Dermis blood vessel endothelial cell (primary cell): ENCODE results near the gene PPP1R9A. TPM values are rescaled to one million over a fixed set of nuclear protein-coding genes. Genes with fewer than 3 reads are reported as not detected.
A peak's percentile ranks its signal among the peaks of the same experiment; 100 is the strongest.

Experiments
- DNase-seq: peaks from one replicate; pipeline ENCODE4 v3.0.0; 2010
- total RNA-seq: library from RNA; depleted of rRNA; stranded (reverse); fragments of >200 nt; gene quantifications from 2 replicates; pipeline ENCODE4 v1.2.3, GENCODE V29; 2014

PPP1R9A gene
- total RNA-seq, 1 donor from 2014 or later, result 19.2 TPM

DNA sequence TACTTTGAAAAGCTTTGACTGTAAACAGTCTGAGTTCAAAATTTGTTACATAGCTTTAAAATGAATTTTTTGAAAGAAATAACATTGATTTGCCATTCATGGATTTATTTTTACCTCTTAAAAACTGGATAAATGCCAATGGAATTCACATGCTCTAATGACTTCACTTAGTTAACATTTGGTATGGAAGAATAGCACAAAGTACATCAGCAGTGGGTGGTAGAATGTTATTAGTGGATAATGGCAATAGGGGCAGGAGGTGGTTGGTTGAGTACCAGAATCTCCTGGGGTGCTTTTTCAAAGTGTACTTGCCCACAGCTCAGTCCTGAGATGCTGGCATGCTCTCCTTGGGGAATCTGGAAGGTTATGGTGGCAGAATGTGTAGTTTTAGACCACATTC, 4.7 kb downstream of the PPP1R9A start:
- DNase-seq, result no peak

DNA sequence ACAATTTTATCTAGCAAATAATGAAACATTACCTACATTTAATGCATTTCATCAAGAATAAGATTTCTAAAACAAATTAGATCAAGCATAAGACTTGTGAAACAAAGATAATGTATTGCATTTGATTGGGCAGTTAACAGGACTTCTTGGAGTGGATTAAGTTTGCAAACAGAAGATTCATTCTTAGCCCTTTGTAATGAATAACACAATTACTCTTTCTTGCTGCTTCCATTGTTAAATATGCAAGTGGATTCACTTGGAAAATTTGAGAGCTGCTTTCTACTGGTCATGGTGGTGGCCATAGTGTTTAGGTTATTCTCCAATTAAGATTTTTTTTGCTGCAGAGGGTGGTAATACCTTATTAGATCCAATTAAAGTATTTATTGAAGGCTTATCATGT, 6.0 kb downstream of the PPP1R9A start:
- no peak for DNase-seq

DNA sequence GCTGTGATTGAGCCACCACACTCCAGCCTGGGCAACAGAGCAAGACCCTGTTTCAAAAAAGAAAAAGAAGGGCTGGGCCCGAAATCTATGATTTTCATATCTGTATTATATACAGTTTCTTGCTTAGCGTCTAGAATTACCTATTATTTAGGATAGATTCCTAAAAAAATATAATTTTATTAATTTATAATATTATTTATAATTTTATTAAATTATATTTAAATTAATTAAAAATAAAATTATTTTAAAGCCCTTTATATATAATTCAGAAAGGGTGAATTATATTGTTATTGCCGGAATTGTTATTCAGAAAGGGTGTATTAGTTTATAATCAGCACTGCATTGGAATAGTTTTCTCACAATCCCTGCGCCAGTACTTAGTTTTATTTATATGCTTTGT, 14.5 kb downstream of the PPP1R9A start:
- no peak for DNase-seq

DNA sequence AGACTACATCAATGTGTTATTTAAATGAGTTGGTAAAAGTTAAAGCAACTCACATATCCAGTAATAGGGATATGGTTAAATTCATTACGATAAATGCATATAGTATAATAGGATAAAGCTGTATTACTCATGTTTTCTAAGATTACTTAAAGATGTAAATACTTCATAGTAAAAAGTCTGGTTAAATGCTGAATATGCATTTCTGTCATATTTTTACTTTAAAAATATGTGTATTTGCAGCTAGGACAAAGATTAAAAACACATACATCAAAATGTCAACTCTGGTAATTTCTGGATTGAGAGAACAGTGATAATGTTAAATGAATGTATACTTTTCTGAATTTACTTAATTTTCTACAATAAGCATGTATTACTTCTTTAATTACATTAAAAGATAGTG, 15.1 kb downstream of the PPP1R9A start:
- no peak for DNase-seq

DNA sequence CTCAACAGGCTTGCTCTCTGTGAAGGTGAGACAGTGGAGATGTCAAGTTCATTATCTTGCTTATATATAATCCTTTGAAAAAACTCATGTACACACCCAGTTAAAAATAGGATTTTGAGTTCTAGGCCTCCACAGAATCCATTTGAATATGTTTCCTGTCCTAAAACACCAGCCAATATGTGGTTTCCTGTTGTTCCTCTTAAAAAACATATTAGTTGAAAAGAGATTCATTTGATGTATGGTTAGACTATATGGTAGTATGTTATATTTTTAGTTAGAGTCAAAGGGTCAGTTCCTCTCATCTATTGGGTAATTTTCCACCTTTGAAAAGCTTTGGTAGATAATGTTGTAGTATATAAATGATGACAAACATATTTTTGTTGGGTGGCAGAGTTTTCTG, 16.0 kb downstream of the PPP1R9A start:
- DNase-seq, result peak; percentile 13

DNA sequence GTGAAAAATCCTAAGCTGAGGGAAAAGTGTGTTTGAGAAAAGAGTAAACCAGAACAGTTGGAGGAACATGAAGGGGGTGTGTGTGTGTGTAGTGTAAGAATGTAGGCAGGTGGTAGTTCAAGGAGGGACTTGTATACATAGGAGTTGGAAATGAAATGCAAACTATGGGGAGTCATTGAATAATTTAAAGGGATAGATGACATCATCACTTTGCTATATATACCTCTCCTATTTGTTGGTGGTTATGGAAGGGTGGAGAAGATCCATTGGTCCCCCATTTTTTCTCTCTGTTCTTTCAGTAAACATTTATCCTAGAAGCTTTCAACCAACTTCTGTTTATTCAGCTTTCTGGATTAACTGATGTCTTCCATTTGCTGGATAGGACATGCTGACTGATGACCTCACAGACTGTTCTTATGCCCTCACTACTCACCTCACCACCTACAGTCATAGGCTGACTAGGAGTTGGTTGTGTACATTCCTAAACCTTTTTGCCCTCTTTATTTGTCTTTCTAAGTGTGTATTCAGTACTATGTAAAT, 20.8 kb downstream of the PPP1R9A start:
- DNase-seq, result no peak

DNA sequence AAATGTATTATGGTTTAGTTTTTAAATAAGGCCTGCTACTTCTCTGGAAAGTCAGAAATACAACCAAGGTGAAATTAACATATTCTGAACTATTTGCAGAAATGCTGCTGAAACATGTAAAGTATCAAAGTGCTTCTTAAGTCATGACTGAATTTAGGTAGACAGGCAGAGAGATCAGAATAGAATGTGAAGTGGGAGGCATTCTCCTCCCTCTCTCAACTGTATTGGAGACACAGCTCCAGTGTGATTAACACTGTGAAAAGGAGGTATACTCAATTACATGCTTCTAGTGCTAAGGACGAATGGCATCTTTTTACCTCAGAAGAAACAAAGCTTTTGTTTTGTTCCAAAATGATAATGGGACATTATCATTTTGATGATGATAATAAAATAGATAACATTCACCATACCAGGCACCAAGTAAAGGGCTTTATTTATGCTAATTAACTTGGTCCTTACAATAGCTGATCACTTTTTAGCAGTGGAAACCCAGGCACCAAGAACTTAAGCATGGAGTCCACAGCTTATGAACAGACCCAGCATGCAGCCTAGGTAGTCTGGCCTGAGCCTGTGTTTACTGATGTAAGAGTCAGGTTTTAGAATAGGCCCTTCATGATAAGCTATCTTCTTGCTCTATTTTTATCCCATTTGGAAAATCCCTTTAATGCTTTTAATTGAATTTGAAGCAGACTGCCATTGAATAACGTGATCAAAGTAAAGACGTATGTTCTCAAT, 26.0 kb downstream of the PPP1R9A start:
- DNase-seq, result no peak

DNA sequence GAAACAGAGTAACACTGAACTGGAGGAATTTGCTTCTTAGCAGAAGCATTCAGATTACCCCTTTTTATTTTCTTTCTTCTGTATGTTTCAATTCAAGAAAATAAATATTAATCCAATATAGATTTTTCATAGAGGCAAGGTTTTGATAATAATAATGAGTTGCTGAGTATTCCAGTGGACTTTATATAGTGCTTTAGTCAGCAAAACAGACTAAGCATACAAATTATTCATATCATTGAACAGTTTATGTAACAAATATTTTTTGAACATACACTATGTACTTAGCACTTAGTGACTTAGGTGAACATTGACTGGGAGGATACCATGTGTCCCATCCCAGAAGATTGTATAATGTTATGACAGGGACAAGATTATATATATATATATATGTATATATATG, 32.0 kb downstream of the PPP1R9A start:
- DNase-seq, result no peak

DNA sequence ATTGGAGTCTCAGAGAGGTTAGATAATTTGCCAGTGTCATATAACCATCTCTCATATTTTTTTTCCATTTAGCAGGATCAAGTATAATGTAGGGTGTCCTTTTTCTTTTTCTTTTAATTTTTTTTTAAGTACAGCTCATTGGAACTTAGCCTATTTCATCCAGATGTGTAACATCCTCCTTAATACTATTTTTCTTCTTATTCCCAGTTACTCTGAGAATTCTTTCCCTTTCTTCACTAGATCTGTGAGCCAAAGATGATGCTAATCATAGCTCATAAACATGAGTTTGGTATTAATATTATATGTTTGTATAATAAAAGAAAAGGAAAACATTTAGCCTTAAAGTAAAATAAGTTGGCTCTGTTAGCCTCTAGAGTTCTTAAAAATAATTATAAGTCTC, 32.8 kb downstream of the PPP1R9A start:
- DNase-seq, result no peak

DNA sequence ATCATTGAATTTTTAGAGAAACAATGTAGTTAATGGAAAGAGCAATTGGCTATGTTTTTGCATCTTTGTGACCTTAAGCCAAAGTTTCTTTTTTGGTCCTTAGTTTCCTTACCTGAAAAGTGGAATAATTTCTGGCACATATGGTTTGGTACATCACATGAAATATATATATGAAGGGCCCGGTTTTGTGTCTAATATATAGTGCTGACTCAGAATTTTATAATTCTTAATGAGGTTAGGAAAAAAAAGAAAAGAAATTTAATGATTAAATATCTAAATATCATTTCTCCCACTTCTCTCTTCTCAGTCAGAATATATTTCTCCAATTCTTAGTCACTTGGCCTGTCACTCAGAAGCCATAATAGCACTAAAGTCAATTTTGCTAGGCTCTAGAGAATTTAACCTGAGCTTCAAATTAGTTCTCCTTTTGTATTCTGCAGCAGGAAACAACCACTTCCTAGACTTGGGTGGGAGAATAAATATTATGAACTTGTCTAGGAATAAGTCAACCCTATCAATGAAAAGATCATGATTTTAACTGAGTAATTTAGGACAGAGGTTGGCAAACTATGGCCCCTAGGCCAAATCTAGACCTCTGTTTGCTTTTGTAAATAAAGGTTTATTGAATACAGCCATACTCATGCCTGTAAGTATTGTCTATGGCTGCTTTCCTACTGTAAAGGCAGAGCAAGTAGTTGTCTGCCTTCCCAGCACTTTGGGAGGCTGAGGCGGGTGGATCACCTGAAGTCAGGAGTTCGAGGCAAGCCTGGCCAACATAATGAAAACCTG, 34.6 kb downstream of the PPP1R9A start:
- no peak for DNase-seq

DNA sequence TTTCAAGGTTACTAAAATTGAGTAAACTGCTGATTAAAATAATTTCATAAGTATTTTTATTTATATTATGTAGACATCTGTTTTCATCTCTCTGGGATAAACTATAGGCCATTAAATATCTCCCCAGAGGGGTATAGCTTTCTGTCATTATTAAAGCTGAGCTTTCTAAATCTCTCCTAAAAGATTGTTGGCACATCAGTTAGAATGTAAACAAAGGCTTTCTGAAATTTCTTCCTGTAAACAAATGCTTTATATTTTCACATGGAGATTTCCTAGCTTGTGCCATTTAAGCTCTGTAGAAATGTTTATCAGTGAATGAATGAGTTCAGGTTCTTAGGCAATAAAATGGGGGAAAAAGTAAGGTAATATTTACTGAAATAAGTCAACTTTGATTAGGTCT, 35.7 kb downstream of the PPP1R9A start:
- no peak for DNase-seq

DNA sequence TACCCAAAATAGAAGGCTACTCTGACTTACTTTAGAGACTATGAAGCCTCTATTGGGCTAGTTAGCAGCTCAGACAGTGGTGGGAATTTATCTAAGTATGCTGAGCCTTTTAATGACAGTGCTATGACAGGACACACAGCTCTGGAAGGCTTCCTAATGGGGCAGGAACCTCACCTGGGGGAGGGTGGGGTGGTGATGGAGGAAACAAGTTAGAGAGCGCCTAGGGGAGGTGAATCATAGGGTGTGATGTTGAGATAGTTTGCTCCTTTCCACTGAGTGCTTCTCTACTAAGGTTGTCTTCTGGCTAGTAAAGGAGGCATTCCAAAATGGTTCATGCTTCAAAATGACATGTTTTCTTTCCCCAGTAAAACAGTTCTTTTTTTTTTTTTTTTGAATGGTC, 42.1 kb downstream of the PPP1R9A start:
- no peak for DNase-seq

DNA sequence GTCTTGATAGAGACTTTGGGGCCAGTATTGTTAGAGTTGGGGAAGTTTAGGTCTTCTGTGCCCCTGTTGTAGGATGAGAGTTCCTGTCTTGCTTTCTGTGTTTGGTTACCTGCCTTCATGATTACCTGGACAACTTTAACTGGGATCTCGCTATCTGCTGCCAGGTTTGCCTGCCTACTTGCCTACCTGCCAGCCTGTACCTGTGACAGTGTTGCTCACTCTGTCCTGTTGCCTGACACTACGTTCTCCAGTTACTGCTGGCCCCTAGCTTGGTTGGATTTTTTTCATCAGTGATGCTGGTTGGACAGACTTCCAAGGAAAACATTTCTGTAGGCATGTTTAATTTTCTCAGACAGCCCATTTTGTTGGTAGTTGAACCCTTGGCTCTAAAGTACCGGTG, 48.4 kb downstream of the PPP1R9A start:
- DNase-seq, result no peak

DNA sequence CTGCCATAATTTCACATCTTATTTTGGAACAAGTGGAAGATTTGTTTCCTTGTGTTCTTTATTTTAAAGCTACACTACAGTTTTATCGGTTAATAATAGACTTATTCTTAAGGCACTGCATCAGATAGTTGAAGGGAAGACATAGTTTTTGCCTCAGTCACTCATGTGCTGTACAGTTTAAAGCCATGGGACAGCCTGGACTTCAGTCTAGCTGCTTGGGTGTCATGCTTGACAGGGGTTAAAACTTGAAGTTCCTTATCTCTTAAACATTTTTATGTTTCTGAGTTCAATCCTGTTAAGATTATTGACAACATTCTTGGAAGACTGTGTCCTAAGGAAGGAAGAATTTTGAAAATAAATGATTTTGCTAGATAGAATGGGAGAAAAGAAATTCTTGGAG, 49.7 kb downstream of the PPP1R9A start:
- DNase-seq, result no peak

DNA sequence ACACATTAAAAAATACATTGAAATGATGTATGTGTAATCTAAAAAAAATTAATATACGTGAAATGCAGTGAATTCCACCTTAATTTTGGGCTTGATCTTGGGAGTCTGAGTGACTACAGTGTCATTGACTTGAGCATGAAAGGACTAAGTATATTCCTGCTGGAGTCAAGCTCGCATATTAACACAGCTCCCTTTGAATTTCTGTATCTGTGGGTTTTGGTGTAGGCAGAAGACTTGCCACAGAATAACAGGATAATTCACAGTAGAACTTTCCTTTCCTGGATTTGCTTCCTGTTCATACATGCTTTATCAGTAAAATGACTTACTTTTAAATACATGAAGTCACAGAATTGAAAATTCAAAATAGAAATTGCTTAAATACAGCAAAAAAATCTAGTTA, 55.3 kb downstream of the PPP1R9A start:
- no peak for DNase-seq

DNA sequence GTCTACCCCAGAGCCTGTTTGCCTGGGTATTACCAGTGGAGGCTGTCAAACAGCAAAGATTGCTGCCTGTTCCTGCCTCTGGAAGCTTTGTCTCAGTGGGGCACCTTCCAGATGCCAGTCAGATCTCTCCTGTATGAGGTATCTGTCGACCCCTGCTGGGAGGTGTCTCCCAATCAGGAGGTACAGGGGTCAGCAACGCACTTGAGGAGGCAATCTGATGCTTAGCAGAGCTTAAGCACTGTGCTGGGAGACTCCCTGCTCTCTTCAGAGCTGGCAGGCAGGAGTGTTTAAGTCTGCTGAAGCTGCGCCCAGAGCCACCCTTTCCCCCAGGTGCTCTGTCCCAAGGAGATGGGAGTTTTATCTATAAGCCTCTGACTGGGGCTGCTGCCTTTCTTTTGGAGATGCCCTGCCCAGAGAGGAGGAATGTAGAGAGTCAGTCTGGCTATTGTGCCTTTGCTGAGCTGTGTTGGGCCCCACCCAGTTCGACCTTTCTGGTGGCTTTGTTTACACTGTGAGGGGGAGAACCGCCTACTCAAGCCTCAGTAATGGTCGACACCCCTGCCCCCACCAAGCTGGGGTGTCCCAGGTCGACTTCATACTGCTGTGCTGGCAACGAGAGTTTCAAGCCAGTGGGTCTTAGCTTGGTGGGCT, 62.2 kb downstream of the PPP1R9A start:
- DNase-seq, result no peak

DNA sequence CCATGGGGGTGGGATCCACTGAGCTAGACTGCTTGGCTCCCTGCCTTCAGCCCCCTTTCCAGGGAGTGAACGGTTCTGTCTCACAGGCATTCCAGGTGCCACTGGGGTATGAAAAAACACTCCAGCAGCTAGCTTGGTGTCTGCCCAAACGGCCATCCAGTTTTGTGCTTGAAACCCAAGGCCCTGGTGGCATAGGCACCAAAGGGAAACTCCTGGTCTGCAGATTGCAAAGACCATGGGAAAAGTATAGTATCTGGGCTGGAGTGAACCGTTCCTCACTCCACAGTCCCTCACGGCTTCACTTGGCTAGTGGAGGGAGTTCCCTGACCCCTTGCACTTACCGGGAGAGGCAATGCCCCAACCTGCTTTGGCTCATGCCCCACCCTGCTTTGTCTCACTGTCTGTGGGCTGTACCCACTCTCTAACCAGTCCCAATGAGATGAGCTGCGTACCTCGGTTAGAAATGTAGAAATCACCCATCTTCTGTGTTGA, 62.7 kb downstream of the PPP1R9A start:
- no peak for DNase-seq

DNA sequence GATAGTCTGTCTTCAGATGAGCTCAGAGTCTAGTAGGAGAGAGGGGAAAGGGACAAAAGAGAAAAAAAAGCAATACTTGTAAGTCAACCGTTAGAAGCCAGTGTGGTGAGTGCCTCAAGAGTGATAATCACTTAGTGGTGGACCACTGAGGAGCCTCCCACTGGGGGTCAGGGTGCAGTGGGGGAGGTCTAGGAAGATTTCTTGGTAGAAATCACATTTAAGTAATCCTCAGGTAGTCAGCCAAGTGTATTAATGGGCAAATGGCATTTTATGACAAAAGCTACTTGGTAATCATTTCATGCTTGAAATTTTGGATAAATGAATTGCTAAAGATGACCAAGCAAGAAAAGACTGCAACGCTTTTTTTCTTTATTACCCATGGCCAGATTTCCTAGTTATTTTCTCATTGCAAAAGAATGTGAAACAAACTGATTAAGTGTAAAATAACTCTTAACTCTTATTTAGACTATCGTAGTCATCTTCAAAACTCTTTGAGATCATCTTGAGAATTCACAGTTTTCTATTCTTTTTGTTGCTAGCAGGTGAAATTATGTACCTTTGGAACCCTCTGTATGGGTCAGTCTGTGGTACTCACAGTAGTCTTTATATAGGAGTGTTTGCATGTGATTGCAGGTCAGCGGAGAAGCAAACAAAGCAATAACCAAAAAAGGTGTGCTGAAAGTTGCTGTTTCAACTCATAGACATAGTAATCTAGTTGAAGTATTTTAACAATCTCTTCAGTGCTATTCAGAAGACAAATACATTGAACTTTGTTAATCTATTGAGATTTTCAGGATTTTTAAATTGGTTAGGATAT, 63.9 kb downstream of the PPP1R9A start:
- no peak for DNase-seq

DNA sequence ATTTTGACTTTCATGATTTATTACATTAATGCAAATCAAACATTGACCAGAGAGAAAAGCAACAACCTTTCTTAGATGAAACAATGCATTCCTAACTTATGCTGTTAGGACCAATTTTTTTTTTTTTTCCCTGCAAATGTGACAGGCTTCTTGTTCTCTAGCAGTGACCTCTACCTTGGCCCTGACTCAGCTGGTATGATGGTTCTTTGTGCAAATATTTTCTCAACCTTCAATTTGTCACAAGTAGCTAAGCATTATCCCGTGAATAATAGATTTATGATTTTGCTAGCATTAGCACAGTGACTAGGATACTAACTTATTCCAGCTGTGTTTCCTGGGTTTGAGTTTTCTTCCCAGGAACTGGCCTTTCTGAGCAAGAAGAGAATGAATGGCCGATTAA, 64.9 kb downstream of the PPP1R9A start:
- DNase-seq, result no peak

DNA sequence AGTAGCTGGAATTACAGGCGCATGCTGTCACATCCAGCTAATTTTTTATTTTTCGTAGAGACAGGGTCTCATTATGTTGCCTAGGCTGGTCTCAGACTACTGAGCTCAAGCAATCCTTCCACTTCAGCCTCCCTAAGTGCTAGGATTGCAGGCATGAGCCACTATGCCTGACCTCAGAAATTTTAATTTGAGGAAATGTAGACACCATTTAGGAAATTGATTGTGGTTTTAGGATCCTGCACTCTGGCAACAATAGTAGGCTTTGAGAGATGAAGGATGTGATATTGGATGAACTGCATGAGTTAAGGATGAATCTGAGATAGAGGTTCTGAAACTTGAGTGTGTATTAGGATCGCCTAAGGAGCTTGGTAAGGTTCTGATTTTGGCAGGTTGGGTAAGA, 66.5 kb downstream of the PPP1R9A start:
- DNase-seq, result no peak

DNA sequence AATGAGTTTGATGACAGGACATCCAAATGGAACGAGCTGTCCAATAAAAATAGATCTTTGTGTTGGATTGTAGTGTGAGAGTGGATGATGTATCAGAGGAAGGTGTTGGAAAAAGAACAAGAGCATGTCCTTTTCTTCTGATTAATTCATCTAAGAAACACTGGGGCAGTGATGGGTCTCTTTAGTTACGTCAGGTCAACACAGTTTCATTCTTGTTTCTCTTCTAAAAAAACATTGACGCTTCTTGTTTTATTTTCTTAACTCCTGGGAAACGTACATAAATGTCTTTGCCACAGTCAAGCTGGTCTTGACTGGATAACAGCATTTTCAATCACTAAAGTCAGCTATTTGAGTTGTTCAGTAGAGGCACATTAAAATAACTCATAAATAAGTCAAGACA, 67.0 kb downstream of the PPP1R9A start:
- no peak for DNase-seq

DNA sequence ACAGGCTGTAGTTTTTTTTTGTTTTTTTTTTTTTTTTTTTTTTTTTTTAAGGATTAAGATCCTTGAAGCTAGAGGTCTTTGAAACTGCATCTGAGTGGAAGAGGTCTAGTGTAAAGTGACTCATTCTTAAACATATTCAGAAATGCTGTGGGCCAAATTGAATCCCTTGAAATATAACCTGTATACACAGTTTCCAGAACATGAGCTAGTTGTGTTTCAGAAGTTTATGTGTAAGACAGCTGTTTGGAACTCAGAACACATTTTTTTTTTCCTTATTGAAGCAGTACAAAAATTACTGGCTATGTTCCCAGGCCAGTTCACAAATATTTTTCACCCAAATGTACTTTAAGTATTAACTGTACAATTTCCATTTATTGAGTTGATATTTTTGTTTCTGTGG, 67.9 kb downstream of the PPP1R9A start:
- DNase-seq, result no peak
